Measurements from ENCODE around the gene DNAH7.

The DNAH7 gene

GRCh38 chr2:195732574-195732973 is 336.1 kb downstream of the DNAH7 start:
- Histone ChIP-seq H3K27ac (no peak overlapping the region), H3K4me3 (no peak overlapping the region)
- TF ChIP-seq, protein P1, sequence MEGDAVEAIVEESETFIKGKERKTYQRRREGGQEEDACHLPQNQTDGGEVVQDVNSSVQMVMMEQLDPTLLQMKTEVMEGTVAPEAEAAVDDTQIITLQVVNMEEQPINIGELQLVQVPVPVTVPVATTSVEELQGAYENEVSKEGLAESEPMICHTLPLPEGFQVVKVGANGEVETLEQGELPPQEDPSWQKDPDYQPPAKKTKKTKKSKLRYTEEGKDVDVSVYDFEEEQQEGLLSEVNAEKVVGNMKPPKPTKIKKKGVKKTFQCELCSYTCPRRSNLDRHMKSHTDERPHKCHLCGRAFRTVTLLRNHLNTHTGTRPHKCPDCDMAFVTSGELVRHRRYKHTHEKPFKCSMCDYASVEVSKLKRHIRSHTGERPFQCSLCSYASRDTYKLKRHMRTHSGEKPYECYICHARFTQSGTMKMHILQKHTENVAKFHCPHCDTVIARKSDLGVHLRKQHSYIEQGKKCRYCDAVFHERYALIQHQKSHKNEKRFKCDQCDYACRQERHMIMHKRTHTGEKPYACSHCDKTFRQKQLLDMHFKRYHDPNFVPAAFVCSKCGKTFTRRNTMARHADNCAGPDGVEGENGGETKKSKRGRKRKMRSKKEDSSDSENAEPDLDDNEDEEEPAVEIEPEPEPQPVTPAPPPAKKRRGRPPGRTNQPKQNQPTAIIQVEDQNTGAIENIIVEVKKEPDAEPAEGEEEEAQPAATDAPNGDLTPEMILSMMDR (IDR thresholded peaks at IDR 0.05), result no peak
- no peak for DNase-seq (ENCODE audit: low spot score)

DNA sequence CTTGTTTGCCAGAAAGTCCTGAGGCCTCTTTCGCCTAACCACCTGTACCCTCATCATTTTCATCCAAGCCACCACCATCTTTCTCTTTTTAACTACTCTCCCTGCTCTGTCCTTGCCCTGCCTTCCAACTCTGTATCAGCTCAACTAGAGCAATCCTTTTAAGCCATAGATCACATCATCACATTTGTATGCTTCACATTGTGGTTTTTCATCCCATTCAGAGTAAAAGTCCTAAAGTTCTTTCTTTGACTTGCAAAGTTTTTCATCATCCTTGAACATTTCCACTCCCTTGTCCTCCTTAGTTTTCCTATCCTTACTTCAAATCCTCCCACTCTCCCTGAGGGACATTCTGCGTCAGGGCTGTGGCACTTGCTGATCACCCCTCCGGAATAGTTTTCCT is 337.7 kb downstream of the DNAH7 start:
- no peak for DNase-seq (ENCODE audit: low spot score)
- TF ChIP-seq, protein P1 (IDR thresholded peaks at IDR 0.05), result no peak
- no peak overlapping the region for H3K27ac ChIP-seq
- no peak overlapping the region for H3K4me3 ChIP-seq

DNA sequence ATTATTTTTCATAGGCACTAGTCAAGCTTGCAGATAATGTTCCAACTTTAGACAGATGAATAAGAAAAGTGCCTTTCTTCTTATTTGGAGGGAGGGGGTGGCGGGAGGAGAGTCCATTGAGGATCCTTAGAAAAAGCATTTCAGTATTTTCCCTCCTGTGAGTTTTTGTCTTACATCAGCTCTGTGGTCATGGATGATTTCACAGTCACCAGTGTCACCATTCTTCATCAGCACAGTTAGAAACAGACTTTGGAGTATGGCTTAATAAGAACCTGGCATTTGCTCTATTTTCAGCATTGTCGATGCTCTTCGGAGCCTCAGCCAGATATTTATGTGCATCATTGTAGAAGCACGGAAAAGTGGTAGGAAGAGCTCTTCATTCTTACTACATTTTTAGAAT is 341.5 kb downstream of the DNAH7 start:
- DNase-seq (ENCODE audit: low spot score), result no peak
- no peak overlapping the region for H3K27ac ChIP-seq
- H3K4me3 ChIP-seq, result no peak overlapping the region
- TF ChIP-seq, protein P1 (IDR thresholded peaks at IDR 0.05), result no peak

DNA sequence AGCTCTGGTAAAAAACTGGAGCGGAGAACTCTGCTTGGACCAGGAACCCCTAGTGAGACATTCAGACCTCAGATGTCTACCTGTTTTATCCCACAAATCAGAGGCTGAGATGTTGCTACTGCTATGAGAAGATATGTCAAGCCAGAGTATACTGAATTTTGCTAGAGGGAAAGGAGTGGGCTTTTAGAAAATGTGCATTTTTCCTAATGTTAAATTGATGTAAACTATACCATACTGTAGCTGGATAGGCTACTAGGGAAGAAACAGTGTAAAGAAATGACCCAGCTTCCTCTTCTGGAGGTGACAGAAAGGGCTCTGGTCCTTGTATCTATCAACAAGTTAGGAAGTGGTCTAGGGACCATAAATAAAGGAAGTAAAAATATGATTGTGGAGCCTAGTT is 346.6 kb downstream of the DNAH7 start:
- no peak for DNase-seq (ENCODE audit: low spot score)
- Histone ChIP-seq H3K4me3 (no peak overlapping the region), H3K27ac (no peak overlapping the region)
- TF ChIP-seq, protein P1 (IDR thresholded peaks at IDR 0.05), result no peak

GRCh38 chr2:195721042-195721441 is 347.6 kb downstream of the DNAH7 start:
- TF ChIP-seq, protein P1 (IDR thresholded peaks at IDR 0.05), result no peak
- Histone ChIP-seq H3K4me3 (no peak overlapping the region), H3K27ac (no peak overlapping the region)
- no peak for DNase-seq (ENCODE audit: low spot score)

- H3K27ac ChIP-seq, result no peak overlapping the region
- DNase-seq (ENCODE audit: low spot score), result no peak
- TF ChIP-seq, protein P1 (IDR thresholded peaks at IDR 0.05), result no peak
Observed at GRCh38 chr2:195716466-195716865, 352.2 kb downstream of the DNAH7 start.

DNA sequence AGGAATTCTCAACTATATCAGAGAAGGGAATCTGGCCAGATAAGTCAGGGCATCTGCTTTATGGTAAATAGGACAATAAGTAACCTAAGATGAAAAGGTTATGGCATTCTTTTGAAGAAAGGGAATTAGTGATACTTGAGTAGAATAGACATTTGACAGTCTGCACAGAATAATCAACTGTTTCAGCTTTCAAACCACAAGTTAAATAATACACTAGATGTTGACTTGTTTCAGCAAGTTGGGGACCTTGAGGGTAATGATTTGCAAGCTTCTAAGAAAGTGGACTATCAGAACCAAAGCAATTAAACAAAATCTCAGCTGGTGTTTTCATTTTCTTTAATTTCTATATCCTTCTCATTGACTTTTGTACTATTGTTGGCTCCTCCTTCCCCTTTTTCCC is 357.2 kb downstream of the DNAH7 start:
- no peak for DNase-seq (ENCODE audit: low spot score)
- TF ChIP-seq, protein P1 (IDR thresholded peaks at IDR 0.05), result no peak
- Histone ChIP-seq H3K4me3 (no peak overlapping the region), H3K27ac (no peak overlapping the region)

More at GRCh38 chr2:195716466-195716865, 352.2 kb downstream of the DNAH7 start:
- H3K4me3 ChIP-seq, result no peak overlapping the region

Measured in coronary artery (tissue), 2 donors.